ENCODE data around the gene SUFU.

Gene SUFU

DNA sequence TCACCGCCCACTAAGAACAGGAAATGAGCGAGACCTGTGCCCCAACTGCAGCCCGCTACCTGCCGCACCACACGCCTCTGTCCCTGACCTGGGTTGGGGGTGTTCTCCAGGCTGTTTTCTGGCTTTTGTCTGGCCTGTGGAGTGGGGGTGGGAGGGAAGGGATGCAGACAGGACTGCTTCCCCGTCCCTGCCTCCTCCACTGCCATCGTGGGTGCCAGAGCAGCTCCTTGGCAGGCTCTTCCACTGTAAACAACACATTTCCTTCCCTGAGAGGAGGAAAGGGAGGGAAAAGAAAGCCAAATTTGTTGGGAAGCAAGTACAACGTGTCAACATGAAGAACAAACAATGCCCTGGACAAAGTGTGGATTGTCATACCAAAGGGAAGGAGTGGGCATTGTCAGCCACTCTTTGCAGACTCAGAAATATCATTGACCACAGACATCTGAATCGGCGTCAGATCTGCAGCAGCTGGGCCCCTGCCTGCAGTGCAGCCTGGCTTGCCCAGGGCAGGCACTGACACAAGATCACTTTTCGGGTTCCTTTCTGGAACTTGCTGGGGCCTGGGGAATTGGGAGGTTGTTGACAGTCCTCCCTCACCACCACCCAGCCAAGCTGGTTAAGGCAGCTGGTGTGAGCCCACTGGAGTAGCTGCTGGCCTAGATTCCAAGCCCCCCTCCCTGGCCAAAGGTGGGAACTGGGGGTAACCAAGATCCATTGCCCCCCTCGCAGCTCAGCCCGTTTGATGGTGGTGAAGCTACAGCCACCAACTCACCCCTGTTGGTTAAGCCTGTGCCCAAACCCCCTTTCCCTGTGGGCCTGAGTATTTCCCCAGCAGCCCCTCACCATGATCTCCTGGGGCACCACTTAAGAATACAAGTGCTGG lies 117.9 kb downstream of the SUFU start:
- DNase-seq: no peak

DNA sequence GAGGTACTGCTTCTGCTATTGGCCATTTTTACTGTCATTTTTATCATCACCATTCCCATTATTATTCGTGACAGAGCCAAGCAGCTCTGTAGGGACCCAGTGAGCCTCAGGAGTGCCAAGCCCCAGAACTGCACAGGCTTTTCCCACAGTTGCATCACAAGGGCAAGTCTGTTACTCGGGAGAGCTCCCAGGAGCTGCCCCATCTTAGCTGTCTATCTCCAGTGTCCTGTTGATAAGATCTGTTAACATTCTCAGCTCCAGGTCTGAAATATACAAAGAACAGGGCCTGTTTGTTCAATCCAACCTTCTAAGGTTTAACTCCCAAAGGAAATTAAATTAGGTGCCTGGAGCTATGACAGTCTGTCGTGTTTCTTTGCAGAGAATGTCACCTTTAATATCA lies 120.3 kb downstream of the SUFU start:
- no peak for DNase-seq

DNA sequence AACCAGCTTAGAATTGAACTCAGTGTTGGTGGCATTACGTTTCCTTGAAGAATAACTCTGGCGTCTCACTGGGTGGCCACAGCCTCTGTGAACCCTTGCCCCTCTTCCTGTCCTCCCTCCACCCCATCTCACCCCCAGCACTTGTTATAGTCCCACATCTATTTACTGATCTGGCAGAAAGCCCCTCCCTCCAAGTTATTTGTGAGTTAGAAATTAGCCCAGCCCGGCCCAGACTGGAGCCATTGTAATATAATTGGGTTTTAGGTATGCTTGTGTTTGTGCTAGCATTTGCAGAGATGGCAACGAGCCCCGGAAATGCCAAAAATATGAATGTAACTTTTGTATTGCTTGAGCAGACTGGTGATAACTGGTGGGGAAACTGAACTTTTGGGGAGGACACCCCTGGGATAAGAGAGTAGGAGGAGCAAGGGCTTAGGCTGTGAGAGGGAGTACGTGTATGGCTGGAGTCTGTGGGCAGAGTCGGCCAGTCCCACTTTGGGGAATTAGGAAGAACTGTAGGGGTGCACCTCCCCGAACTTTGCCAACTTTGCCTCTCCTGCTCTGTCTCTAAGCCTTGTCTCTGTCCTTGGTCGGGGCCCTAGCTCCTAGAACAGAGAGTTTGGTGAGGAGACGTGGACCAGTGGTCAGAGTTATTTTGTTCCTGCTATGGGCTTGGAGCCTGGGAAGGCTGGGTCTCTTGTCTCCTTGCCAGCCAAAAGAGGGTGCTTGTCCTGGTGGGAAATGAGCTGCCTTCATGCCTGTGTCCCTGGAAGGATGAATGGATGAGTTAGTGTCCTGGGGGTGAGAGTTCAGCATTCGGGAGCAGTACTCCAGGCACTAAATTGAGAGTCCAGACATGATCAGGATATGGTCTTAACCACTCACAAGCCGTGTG lies 121.2 kb downstream of the SUFU start:
- DNase-seq: no peak

DNA sequence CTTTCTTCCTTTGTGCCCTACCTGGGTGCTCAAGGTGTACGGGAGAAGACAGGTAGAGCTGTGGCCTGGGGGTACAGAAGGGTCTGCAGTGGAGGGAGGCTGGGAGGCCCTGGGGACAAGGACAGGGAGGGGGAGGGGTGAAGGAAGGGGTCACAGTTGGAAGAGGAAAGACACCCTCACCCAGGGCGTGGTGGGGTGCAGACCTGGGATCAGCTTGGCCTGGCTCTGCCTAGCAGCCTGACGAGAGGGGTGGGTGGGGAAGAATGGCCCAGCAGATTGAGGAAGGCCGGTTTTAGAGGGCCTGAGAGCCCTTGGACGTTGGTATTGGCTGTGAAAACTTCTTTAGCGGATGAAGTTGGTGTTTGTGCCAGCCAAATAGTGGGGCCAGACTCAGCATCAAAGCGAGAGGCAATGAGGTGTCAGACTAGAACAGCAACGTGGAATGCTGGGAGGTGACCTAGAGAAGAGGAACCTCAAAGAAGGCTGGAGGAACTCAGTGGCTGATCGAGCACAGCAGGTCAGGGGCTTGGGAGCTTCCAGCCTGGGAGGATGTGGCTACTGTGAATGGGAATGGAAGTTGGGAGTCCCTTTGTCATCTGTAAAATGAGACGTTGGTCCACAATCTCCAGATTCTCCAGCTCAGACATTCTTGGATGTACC lies 122.4 kb downstream of the SUFU start:
- no peak for DNase-seq

- no peak for DNase-seq
Observed at GRCh38 chr10:102627291-102627735, 123.5 kb downstream of the SUFU start.

DNA sequence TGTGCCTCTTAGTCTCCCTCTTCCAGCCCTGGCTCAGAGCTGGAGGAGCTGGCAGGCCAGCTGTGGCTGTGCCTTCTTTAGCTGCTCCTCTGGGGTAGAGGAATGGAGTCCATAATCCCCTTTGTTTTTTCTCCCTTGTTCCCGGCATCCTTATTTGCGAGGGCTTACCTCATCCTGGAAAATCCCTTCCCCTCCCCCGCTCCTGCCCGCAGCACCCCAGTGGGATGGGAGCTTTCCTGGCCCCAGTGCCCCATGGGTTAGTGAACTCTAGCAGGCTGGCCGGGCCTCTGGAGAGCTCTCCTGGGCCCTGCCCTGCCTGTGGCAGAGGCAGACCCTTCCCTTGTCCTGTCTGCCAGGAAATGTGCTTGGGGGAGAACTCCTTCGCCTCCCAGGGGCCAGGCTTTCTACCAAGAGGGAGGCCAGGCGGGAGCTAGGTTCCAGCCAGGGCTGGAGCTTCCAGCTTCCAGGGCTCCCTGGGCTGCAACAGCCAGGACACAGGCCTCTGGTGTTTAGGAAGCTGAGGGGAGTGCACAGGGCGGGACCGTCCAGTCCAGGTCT lies 124.0 kb downstream of the SUFU start:
- no peak for DNase-seq

DNA sequence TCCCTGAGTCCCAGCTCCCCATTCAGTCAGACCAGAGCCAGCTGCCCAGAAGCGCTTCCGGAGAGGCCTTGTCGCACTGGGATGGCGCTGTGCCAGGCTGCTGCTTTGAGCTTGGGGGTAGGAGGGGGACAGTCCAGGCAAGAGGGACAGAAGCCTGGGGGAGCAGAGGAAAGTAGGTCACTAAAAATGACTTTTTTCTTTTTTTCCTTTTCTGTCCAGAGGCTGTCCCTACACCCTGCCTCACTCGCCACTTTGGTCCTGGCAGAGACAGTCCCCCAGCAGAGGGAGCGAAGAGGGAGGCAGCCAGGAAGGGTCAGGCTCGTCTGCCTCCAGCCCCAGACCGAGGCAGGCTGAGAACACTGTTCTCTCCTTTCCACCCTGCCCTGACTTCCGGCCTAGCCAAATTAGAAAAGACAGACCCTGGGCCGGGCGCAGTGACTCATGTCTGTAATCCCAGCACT lies 124.7 kb downstream of the SUFU start:
- DNase-seq: no peak

GRCh38 chr10:102629661-102630614 lies 126.2 kb downstream of the SUFU start:
- no peak for DNase-seq

DNA sequence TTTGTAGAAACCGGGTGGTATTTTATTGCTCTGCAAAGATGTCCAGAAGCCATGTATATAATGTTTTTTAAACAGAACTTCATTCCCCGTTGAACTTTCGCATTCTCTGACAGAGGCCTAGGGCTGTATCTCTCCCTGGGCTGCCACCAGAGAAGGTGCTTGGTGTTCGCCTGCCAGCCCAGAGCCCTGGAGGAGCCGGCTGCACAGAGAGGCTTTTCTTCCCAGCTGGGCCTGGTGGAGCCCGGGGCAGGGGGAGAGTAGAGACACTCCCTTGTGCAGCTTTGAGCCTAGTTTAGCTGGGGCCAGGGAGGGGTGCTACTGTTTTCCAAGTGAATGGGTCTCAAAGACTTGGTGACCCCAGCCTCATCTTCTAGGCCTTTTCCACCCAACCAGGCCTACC lies 126.9 kb downstream of the SUFU start:
- no peak for DNase-seq

GRCh38 chr10:102631525-102632393 lies 128.0 kb downstream of the SUFU start:
- no peak for DNase-seq

GRCh38 chr10:102632394-102633111 lies 128.8 kb downstream of the SUFU start:
- no peak for DNase-seq

DNA sequence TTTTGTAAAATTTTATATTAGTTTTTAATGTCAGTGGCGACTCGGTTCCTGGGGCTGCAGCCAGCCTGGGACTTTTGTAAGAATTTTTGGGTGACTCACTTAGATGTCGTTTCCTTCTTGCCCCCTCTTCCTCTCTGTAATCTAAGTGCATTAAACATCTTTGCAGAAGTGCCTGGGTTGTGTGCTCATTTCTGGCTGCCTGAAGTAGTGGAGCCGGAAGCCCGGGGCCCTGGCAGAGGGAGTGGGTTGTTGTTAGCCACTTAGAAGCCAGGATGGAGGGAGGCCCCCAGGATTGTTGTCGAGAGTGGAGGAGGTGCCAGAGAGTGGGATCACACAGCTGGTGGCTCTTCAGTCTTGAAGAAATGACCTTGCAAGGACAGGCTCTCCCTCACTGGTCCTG lies 129.5 kb downstream of the SUFU start:
- DNase-seq: no peak

- no peak for DNase-seq
Observed at GRCh38 chr10:102633848-102634247, 130.1 kb downstream of the SUFU start.

DNA sequence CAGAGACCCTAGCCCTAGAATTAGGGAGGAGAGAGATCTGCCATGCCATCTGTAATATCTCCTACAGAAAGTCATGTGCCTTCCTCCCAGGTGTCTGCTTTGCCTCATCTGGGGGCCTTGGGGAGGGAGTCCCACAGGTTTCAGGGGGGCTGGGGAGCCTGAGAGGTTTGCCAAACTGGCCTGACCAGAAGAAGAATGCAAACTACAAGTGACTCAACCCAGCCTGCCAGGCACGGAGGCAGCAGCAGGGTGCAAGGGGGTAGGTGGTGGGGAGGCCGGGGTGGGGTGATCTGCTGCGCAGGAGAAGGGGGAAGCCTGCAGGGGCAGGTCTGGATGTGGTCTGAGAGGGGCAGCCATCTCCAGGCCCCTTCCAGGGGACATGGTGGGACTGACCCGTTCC lies 130.9 kb downstream of the SUFU start:
- no peak for DNase-seq

DNA sequence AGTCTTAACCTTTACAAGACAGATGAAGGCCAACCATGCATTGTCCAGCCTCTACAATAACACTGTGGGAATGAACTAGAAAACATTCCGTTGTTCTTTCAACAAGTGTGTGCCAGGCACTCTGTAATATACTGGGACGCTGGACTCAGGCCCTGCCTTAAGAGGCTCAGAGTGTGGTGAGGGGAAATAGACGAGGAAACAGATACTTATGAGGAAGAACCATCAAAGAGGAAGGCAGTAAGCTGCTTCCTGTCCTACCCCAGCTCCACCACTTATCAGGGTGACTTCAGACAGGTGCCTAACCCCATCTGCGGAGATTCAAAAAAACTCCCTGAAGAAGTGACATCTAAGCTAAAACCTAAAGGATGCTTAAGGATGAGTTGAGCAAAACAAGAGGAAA lies 131.6 kb downstream of the SUFU start:
- DNase-seq: no peak

DNA sequence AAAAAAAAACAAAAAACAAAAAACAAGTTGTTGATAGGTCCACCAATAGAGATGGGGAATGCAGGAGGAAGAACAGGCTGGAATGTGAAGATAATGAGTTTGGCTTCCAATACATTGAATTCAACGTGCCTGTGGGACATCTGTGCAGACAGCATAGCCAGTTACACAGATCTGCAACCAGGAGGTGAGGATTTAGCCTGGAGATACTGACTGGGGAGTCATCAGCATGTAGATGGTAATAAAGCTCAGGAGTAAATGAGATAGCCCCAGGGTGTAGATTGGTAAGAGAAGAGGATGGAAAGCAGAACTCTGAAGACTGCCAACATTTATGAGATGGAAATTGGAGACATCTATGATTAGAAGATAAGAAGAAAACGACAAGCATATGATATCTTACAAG lies 135.8 kb downstream of the SUFU start:
- no peak for DNase-seq

DNA sequence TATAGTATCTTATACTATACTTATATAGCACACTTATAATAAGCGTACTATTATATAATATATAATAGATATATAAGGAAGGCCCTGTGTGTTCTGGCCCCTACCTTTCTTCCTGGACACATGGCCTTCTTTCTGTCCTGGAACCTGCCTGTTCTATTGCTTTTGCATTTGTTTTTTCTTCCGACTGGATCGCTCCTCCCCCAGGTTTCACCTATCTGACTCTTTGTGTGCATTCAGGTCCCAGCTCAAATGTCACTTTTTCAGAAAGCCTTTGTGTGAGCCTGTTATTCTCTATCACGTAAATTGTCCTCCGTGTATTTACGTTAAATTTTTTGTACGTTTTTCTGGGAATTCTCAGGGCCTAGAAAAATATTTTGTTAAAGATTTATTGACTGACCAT lies 137.6 kb downstream of the SUFU start:
- DNase-seq: no peak

GRCh38 chr10:102641880-102642735 lies 138.3 kb downstream of the SUFU start:
- DNase-seq: peak; percentile 92

- DNase-seq: no peak
Observed at GRCh38 chr10:102642736-102643335, 139.1 kb downstream of the SUFU start.

Measured in NCI-H1092 (cell line).